GM12801 (cell line): ENCODE results near the gene SLC6A6.

ENCODE experiments used
- CTCF ChIP-seq: IDR thresholded peaks from one replicate; pipeline ENCODE4 v1.5.1; 2011; ENCODE audit warnings: control low read depth; ENCODE audit not compliant: insufficient read length; ENCODE audit errors: extremely low read depth

Gene SLC6A6

GRCh38 chr3:14512942-14513327 is 110.5 kb downstream of the SLC6A6 start:
- no peak for TF ChIP-seq CTCF

- no peak for TF ChIP-seq CTCF
Measured at GRCh38 chr3:14513566-14514322, 111.3 kb downstream of the SLC6A6 start.

- TF ChIP-seq CTCF = no peak
Measured at GRCh38 chr3:14514323-14514720, 111.9 kb downstream of the SLC6A6 start.

- no peak for TF ChIP-seq CTCF
Measured at GRCh38 chr3:14516738-14517345, 114.4 kb downstream of the SLC6A6 start.

GRCh38 chr3:14517601-14518431 is 115.4 kb downstream of the SLC6A6 start:
- no peak for TF ChIP-seq CTCF

- TF ChIP-seq CTCF = no peak
Measured at GRCh38 chr3:14518432-14518802, 116.0 kb downstream of the SLC6A6 start.

- TF ChIP-seq CTCF = no peak
Measured at GRCh38 chr3:14518893-14519292, 116.5 kb downstream of the SLC6A6 start.
